MM.1S (cell line): ENCODE data around the gene NR2C2.

ENCODE experiments used
- DNase-seq: peaks from one replicate; pipeline ENCODE4 v3.0.0-alpha.2; 2015
- H2AFZ ChIP-seq: fragments of 300-600 bp; sonication (generic); 2 replicates; pipeline ENCODE4 v1.6.0; 2016; ENCODE audit warnings: antibody characterized with exemption, low read length
- H3F3A ChIP-seq: fragments of 300-600 bp; sonication (generic); 2 replicates; pipeline ENCODE4 v1.6.1; 2016; ENCODE audit warnings: mild to moderate bottlenecking, antibody characterized with exemption, low read length, moderate library complexity, mixed read lengths; ENCODE audit not compliant: insufficient read depth
- H3K27ac ChIP-seq: fragments of 300-600 bp; sonication (generic); 2 replicates; pipeline ENCODE4 v1.5.1; 2016; ENCODE audit warnings: mild to moderate bottlenecking, low read length
- H3K27me3 ChIP-seq: fragments of 300-600 bp; sonication (generic); replicated peaks from 2 replicates; pipeline ENCODE4 v1.6.0; 2016; ENCODE audit warnings: low read length; ENCODE audit not compliant: insufficient read depth
- H3K36me3 ChIP-seq: fragments of 300-600 bp; sonication (generic); replicated peaks from 2 replicates; pipeline ENCODE4 v1.6.1; 2016; ENCODE audit warnings: mild to moderate bottlenecking, low read length, mixed read lengths; ENCODE audit not compliant: insufficient read depth
- H3K4me1 ChIP-seq: fragments of 300-600 bp; sonication (generic); 2 replicates; pipeline ENCODE4 v1.6.1; 2016; ENCODE audit warnings: low read length, mixed read lengths
- H3K4me2 ChIP-seq: fragments of 300-600 bp; sonication (generic); 2 replicates; pipeline ENCODE4 v1.6.0; 2016; ENCODE audit warnings: low read depth, low read length
- H3K4me3 ChIP-seq: fragments of 300-600 bp; sonication (generic); 2 replicates; pipeline ENCODE4 v1.5.1; 2016; ENCODE audit warnings: low read length, mixed read lengths
- H3K79me2 ChIP-seq: fragments of 300-600 bp; sonication (generic); 2 replicates; pipeline ENCODE4 v1.6.1; 2016; ENCODE audit warnings: mixed run types, low read length, mixed read lengths
- H3K9ac ChIP-seq: fragments of 300-600 bp; sonication (generic); 2 replicates; pipeline ENCODE4 v1.6.1; 2016; ENCODE audit warnings: low read length, mixed read lengths
- H3K9me2 ChIP-seq: fragments of 300-600 bp; sonication (generic); replicated peaks from 2 replicates; pipeline ENCODE4 v1.6.1; 2016; ENCODE audit warnings: mild to moderate bottlenecking, low read length, mixed read lengths; ENCODE audit not compliant: insufficient read depth
- H3K9me3 ChIP-seq: fragments of 300-600 bp; sonication (generic); replicated peaks from 2 replicates; pipeline ENCODE4 v1.6.1; 2016; ENCODE audit warnings: mild to moderate bottlenecking, low read length, mixed read lengths; ENCODE audit not compliant: insufficient read depth
- H4K20me1 ChIP-seq: fragments of 300-600 bp; sonication (generic); 2 replicates; pipeline ENCODE4 v1.6.1; 2016; ENCODE audit warnings: mild to moderate bottlenecking, low read length, moderate library complexity, mixed read lengths; ENCODE audit not compliant: insufficient read depth
- CTCF ChIP-seq: fragments of 300-600 bp; sonication (generic); IDR thresholded peaks from 2 replicates; pipeline ENCODE4 v1.5.1; 2016; ENCODE audit warnings: antibody characterized with exemption, low read length, mixed read lengths
- EZH2 ChIP-seq: fragments of 300-600 bp; sonication (generic); optimal IDR thresholded peaks from 2 replicates; pipeline ENCODE3; 2017; ENCODE audit warnings: low read depth, mild to moderate bottlenecking, antibody characterized with exemption, low read length, mixed read lengths
- EZH2phosphoT487 ChIP-seq: fragments of 300-600 bp; sonication (generic); IDR thresholded peaks from 2 replicates; pipeline ENCODE4 v1.6.1; 2018; ENCODE audit warnings: antibody characterized with exemption, low read length

Gene NR2C2

GRCh38 chr3:14962762-14963161 lies 15.4 kb downstream of the NR2C2 start:
- Histone ChIP-seq H3K9ac (no peak overlapping the region), H2AFZ (no peak overlapping the region), H3K4me3 (no peak overlapping the region), H3K27me3 (no peaks in the 10 kb centered on the region), H3K36me3 (0 out of 2 replicates have a peak, but pooled peaks cover 14% of the 10 kb centered on the region), H3K9me2 (no peaks in the 10 kb centered on the region), H4K20me1 (no peaks in the 10 kb centered on the region), H3K4me2 (no peak overlapping the region), H3K79me2 (peaks cover 73% of the 10 kb centered on the region), H3K9me3 (no peaks in the 10 kb centered on the region), H3F3A (peaks cover 9% of the 10 kb centered on the region; the same call in 1 of the 2 replicates), H3K4me1 (peaks cover 13% of the 10 kb centered on the region; the same call in 1 of the 2 replicates), H3K27ac (no peak overlapping the region)
- no peak for DNase-seq
- no peak for TF ChIP-seq EZH2phosphoT487
- no peak for TF ChIP-seq CTCF
- TF ChIP-seq EZH2, result no peak

- no peaks in the 10 kb centered on the region for H3K27me3 ChIP-seq
- TF ChIP-seq CTCF, result no peak
- no peak for TF ChIP-seq EZH2
- TF ChIP-seq EZH2phosphoT487, result no peak
- peaks cover 43% of the 10 kb centered on the region for H3K79me2 ChIP-seq
- no peaks in the 10 kb centered on the region for H3K9me2 ChIP-seq
- H3K36me3 ChIP-seq, result 0 out of 2 replicates have a peak, but pooled peaks cover 7% of the 10 kb centered on the region
- no peak overlapping the region for H3K4me3 ChIP-seq
- H4K20me1 ChIP-seq, result no peaks in the 10 kb centered on the region
- DNase-seq, result no peak
- no peak overlapping the region for H3K9ac ChIP-seq
- no peaks in the 10 kb centered on the region for H3F3A ChIP-seq
- H3K4me1 ChIP-seq, result no peaks in the 10 kb centered on the region
- H3K4me2 ChIP-seq, result no peak overlapping the region
- no peak overlapping the region for H2AFZ ChIP-seq
- no peak overlapping the region for H3K27ac ChIP-seq
- no peaks in the 10 kb centered on the region for H3K9me3 ChIP-seq
Measured at GRCh38 chr3:14967285-14967684, 19.9 kb downstream of the NR2C2 start.

- H3F3A ChIP-seq, result no peaks in the 10 kb centered on the region
- 0 out of 2 replicates have a peak, but pooled peaks cover 7% of the 10 kb centered on the region for H3K36me3 ChIP-seq
- no peak overlapping the region for H3K9ac ChIP-seq
- no peak overlapping the region for H3K4me2 ChIP-seq
- no peak overlapping the region for H3K27ac ChIP-seq
- no peaks in the 10 kb centered on the region for H3K27me3 ChIP-seq
- H2AFZ ChIP-seq, result no peak overlapping the region
- H3K9me2 ChIP-seq, result no peaks in the 10 kb centered on the region
- peaks cover 32% of the 10 kb centered on the region for H3K79me2 ChIP-seq
- H3K4me3 ChIP-seq, result no peak overlapping the region
- no peaks in the 10 kb centered on the region for H3K4me1 ChIP-seq
- H4K20me1 ChIP-seq, result no peaks in the 10 kb centered on the region
- no peak for TF ChIP-seq EZH2phosphoT487
- no peak for TF ChIP-seq EZH2
- no peak for TF ChIP-seq CTCF
- DNase-seq, result no peak
- no peaks in the 10 kb centered on the region for H3K9me3 ChIP-seq
Measured at GRCh38 chr3:14969671-14970070, 22.3 kb downstream of the NR2C2 start.
